GM19455 (cell line): ENCODE results near the gene KLHL20.

Experiments used
- ATAC-seq: cut with Tn5 transposase; IDR thresholded peaks from one replicate; pipeline ENCODE4 v1.9.1; 2021; ENCODE audit not compliant: unreplicated experiment

The KLHL20 gene

DNA sequence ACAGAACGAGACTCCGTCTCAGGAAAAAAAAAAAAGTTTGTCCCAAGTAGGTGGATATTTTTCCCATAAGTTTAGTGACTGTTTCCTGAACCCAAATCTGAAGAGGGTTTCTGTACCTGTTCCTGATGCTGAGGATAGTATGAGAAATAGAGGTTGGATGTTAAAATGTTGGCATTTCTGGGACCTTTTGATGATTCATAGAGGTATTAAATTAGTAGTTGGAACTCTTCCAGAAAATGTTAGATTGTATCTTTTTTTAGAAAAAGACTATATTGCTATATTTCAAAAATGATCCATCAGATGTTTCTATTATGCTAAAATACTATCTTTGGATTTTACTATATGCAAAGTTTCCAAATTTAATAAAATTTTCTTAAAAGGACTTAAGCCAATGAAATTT, 112.8 kb downstream of the KLHL20 start:
- no peak for ATAC-seq

DNA sequence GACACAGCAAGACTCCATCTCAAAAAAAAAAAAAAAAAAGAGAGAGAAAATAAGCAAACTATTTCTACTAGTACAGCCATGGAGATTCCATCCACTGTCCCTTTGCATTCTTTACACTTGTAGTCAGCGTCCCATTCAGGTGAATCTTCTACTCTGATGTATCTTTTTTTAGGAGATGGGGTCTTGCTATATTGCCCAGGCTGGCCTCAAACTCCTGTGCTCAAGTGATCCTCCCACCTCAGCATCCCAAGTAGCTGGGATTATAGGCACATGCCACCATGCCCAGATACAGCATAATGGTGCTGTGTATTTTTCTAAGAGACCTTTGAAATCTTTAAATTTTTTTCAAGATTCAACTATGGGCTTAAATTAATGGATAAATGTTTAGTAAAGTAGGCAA, 118.0 kb downstream of the KLHL20 start:
- no peak for ATAC-seq
